HepG2 (cell line): Measurements from ENCODE around the gene BABAM1. TPM values are rescaled to one million over a fixed set of nuclear protein-coding genes. Genes with fewer than 3 reads are reported as not detected.

ENCODE experiments used
- CBX1 ChIP-seq: IDR thresholded peaks from one replicate; pipeline ENCODE4 v1.6.1; 2016; ENCODE audit warnings: antibody characterized with exemption, low read depth
- CBX2 ChIP-seq, 2 experiments: fragments of 200-600 bp in 1 of 2; sonication (generic); formaldehyde crosslinking in 1 of 2; IDR thresholded peaks; 2 replicates each; pipeline versions ENCODE4 v1.7.0 to v1.8.1; 2018 to 2022; ENCODE audit warnings: low read depth in 2 of 2, low read length in 1 of 2, mild to moderate bottlenecking in 1 of 2, missing genetic modification reagents in 1 of 2
- GABPB1 ChIP-seq: IDR thresholded peaks from 2 replicates; pipeline ENCODE4 v1.6.1; 2016; ENCODE audit warnings: mild to moderate bottlenecking, missing genetic modification reagents, moderate library complexity, missing compliant biosample characterization
- GFI1 ChIP-seq: sonication (generic); formaldehyde crosslinking; IDR thresholded peaks from 2 replicates; pipeline ENCODE4 v1.5.0; 2020; ENCODE audit warnings: missing genetic modification reagents, mild to moderate bottlenecking, borderline replicate concordance
- HDAC1 ChIP-seq: sonication (generic); formaldehyde crosslinking; IDR thresholded peaks from 2 replicates; pipeline ENCODE4 v1.5.1; 2020; ENCODE audit warnings: mild to moderate bottlenecking, missing genetic modification reagents
- HOXA3 ChIP-seq: sonication (generic); formaldehyde crosslinking; IDR thresholded peaks from 2 replicates; pipeline ENCODE4 v1.5.0; 2020; ENCODE audit warnings: missing genetic modification reagents
- KLF11 ChIP-seq: IDR thresholded peaks from 2 replicates; pipeline ENCODE4 v1.6.1; 2016; ENCODE audit warnings: missing compliant biosample characterization
- KLF15 ChIP-seq: sonication (generic); formaldehyde crosslinking; IDR thresholded peaks from 2 replicates; pipeline ENCODE4 v1.8.1; 2023; ENCODE audit warnings: borderline replicate concordance, mild to moderate bottlenecking, inconsistent platforms, missing genetic modification reagents, mixed read lengths
- MYC ChIP-seq: sonication (generic); formaldehyde crosslinking; IDR thresholded peaks from 2 replicates; pipeline ENCODE4 v1.9.0; 2021; ENCODE audit warnings: missing genetic modification reagents, borderline replicate concordance
- NCOA5 ChIP-seq: sonication (generic); formaldehyde crosslinking; IDR thresholded peaks from 2 replicates; pipeline ENCODE4 v1.4.0; 2020; ENCODE audit warnings: missing genetic modification reagents
- POLR2A ChIP-seq, 2 experiments: IDR thresholded peaks; 2 replicates each; pipeline ENCODE4 v1.6.1; 2011; ENCODE audit warnings: low read depth in 2 of 2, low read length in 2 of 2, mild to moderate bottlenecking in 1 of 2, moderate library complexity in 1 of 2; ENCODE audit not compliant: insufficient read depth in 1 of 2
- ZBTB2 ChIP-seq: sonication (generic); formaldehyde crosslinking; IDR thresholded peaks from 2 replicates; pipeline ENCODE4 v1.8.0; 2022; ENCODE audit warnings: low read depth, missing genetic modification reagents
- ZFY ChIP-seq: sonication (generic); formaldehyde crosslinking; IDR thresholded peaks from 2 replicates; pipeline ENCODE4 v1.4.0; 2020; ENCODE audit warnings: missing genetic modification reagents
- ZNF12 ChIP-seq: sonication (generic); formaldehyde crosslinking; IDR thresholded peaks from 2 replicates; pipeline ENCODE4 v1.5.0; 2020; ENCODE audit warnings: missing genetic modification reagents
- ZNF17 ChIP-seq: sonication (generic); formaldehyde crosslinking; IDR thresholded peaks from 2 replicates; pipeline ENCODE4 v1.5.0; 2020; ENCODE audit warnings: mild to moderate bottlenecking, missing genetic modification reagents
- ZNF18 ChIP-seq: sonication (generic); formaldehyde crosslinking; IDR thresholded peaks from 2 replicates; pipeline ENCODE4 v1.8.0; 2022; ENCODE audit warnings: mild to moderate bottlenecking, missing genetic modification reagents; ENCODE audit not compliant: insufficient replicate concordance
- ZNF362 ChIP-seq: sonication (generic); formaldehyde crosslinking; IDR thresholded peaks from 2 replicates; pipeline ENCODE4 v1.4.0; 2020; ENCODE audit warnings: missing genetic modification reagents, mild to moderate bottlenecking, borderline replicate concordance
- ZNF367 ChIP-seq: sonication (generic); formaldehyde crosslinking; IDR thresholded peaks from 2 replicates; pipeline ENCODE4 v1.4.0; 2020; ENCODE audit warnings: missing genetic modification reagents, borderline replicate concordance
- ZNF496 ChIP-seq: sonication (generic); formaldehyde crosslinking; IDR thresholded peaks from 2 replicates; pipeline ENCODE4 v1.8.1; 2023; ENCODE audit warnings: mild to moderate bottlenecking, moderate library complexity, missing genetic modification reagents; ENCODE audit not compliant: insufficient replicate concordance
- ZNF556 ChIP-seq: sonication (generic); formaldehyde crosslinking; IDR thresholded peaks from 2 replicates; pipeline ENCODE4 v1.4.0; 2020; ENCODE audit warnings: mild to moderate bottlenecking, missing genetic modification reagents, borderline replicate concordance
- ZNF761 ChIP-seq: sonication (generic); formaldehyde crosslinking; conservative IDR thresholded peaks from 2 replicates; pipeline ENCODE4 v1.4.0; 2020; ENCODE audit warnings: mild to moderate bottlenecking, missing genetic modification reagents
- polyA plus RNA-seq, 8 experiments: library from polyadenylated mRNA; depleted of rRNA in 3 of 8; stranded (reverse) in 7 of 8; unstranded in 1 of 8; fragments of >200 nt; fragmentation: Illumina TruSeq in 4 of 8; extraction: Trizol in 4 of 8; gene quantifications; 2 replicates each; pipeline versions ENCODE4 v1.2.1 to v1.2.3, GENCODE V29; 2011 to 2016; ENCODE audit warnings: low read depth in 4 of 8, missing spikeins in 1 of 8, mixed read lengths in 1 of 8; ENCODE audit not compliant: insufficient read depth in 1 of 8
- total RNA-seq, 5 experiments: library from RNA; depleted of rRNA; stranded (reverse); fragments of >200 nt; fragmentation: Illumina TruSeq; extraction: Trizol; gene quantifications; 2 replicates each; pipeline ENCODE4 v1.2.3, GENCODE V29; 2016; ENCODE audit warnings: low read depth in 1 of 5
- TF ChIP-seq, protein P1 (sequence below): IDR thresholded peaks from 2 replicates; pipeline ENCODE4 v1.6.1; 2016; ENCODE audit warnings: low read depth, control low read depth

The BABAM1 gene
- total and polyA plus RNA-seq, 2 of the 13 experiments (the other 11 are each of a cell fraction or from before 2014, with no cell fraction given) = 70.0 to 82.0 TPM

DNA sequence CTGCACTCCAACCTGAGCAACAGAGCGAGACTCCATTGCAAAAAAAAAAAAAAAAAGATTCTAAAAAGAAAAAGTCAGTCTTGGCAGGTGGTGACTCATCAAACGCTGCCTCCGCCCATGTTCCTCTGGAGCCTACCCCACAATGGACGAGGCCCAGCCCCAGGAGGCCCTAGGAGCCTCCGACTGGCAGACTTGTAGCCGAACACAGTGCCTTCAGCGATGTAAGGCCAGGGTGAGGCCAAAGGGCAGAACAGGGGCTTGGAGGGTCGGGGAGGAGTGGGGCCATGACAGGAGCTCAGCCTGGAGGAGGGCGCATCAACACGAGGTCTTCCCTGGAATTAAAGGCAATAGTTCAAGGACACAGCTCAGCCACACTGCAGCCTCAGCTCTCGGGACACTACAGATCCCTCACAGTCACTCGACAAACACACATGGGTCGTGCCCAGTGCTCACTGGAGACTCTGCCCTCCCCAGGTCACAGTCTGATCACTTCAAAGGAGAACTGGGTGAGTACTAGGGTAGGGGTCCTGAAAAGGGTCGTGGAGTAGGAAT, 47.0 kb upstream of the BABAM1 start (continued):
- TF ChIP-seq NCOA5 (CRISPR knock-in tag) (no peak), ZNF362 (CRISPR knock-in tag) (peak; percentile 35; the same call in 1 of the 2 replicates), ZNF496 (CRISPR knock-in tag) (no peak), ZNF761 (CRISPR knock-in tag) (no peak), KLF15 (no peak), ZNF18 (CRISPR knock-in tag) (no peak), MYC (CRISPR knock-in tag) (peak; percentile 36; the same call in 1 of the 2 replicates), ZNF17 (CRISPR knock-in tag) (no peak), ZFY (CRISPR knock-in tag) (peak; percentile 22; the same call in 1 of the 2 replicates), CBX1 (no peak), KLF11 (CRISPR knock-in tag) (no peak), HOXA3 (CRISPR knock-in tag) (peak; percentile 22; the same call in 1 of the 2 replicates), ZNF367 (CRISPR knock-in tag) (no peak), GFI1 (no peak), GABPB1 (CRISPR knock-in tag) (peak; percentile 27; the same call in 1 of the 2 replicates), POLR2A (IDR thresholded peaks at IDR 0.05; ENCODE audit: insufficient read depth in 1 of 2, low read depth in 2 of 2, low read length in 2 of 2) (peak in 1 of 2 experiments; percentile 42; a peak in 1 of 4 replicates), HDAC1 (CRISPR knock-in tag) (0 out of 2 replicates have a peak, but pooled peaks have one; percentile 32), CBX2 (IDR thresholded peaks at IDR 0.05; ENCODE audit: low read depth, low read length) (no peak), CBX2 (CRISPR knock-in tag; IDR thresholded peaks at IDR 0.05; ENCODE audit: low read depth) (no peak), ZNF12 (CRISPR knock-in tag) (no peak), ZBTB2 (CRISPR knock-in tag) (no peak), ZNF556 (no peak)
- TF ChIP-seq, protein P1, sequence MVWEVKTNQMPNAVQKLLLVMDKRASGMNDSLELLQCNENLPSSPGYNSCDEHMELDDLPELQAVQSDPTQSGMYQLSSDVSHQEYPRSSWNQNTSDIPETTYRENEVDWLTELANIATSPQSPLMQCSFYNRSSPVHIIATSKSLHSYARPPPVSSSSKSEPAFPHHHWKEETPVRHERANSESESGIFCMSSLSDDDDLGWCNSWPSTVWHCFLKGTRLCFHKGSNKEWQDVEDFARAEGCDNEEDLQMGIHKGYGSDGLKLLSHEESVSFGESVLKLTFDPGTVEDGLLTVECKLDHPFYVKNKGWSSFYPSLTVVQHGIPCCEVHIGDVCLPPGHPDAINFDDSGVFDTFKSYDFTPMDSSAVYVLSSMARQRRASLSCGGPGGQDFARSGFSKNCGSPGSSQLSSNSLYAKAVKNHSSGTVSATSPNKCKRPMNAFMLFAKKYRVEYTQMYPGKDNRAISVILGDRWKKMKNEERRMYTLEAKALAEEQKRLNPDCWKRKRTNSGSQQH (CRISPR knock-in tag) = no peak
